ENCODE measurements around the gene KCNQ5. TPM values are rescaled to one million over a fixed set of nuclear protein-coding genes. Genes with fewer than 3 reads are reported as not detected.

KCNQ5 gene
- total RNA-seq, 1 donor from 2014 or later: 12.9 TPM

DNA sequence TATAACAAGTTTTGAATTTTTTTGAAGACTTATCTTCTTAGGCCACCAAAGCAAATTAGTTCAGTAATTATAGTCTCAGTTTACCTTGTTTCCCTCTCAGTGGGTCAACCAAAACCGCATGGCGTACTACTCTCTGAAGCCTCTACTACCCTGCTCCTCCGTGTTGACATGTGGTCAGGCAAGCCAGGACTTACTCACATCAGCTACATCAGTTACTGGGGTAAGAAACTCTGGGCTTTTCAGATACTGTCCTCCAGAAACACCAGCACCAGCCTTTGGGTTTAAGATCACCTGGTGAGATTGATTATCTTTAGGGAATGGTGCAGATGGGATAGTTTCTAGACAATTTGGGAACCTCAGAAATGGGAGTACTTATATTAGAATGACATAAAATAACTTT lies 55.1 kb downstream of the KCNQ5 start:
- DNase-seq: no peak

DNA sequence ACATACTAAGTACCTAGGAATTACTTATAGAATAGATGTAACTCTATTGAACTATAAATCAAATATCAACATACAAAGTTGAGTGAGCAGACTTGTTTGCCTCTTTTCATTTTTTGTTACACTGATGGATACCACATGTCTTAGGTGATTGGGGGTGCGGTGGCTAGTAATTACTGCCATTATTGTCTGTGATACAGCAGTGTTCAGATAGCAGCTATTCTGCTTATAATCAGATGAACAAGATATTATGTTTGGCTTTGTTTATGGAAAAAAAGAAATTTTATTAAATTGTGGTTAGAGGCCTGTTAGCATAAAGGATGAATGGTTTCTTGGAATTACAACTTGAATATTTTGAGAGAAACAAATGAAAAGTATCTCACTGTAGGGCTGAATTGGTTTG lies 55.9 kb downstream of the KCNQ5 start:
- no peak for DNase-seq

DNA sequence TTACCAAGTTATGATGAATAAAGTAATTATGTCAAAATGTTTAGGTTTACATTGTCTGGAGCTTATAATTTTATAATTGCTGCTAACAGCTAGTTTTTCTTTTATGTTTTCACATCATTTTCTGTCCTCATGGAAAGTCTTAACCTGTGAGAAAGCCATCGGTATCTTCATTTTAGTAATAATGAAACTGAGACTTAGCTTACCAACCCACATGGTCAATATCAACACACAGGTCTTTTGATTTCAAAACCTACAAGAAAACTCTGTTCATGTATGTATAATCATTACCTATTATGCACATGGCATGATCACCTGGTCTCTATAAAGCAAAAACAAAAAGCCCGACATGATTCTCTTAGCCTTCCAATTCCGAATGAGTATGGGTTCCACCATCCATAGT lies 61.9 kb downstream of the KCNQ5 start:
- DNase-seq: no peak

DNA sequence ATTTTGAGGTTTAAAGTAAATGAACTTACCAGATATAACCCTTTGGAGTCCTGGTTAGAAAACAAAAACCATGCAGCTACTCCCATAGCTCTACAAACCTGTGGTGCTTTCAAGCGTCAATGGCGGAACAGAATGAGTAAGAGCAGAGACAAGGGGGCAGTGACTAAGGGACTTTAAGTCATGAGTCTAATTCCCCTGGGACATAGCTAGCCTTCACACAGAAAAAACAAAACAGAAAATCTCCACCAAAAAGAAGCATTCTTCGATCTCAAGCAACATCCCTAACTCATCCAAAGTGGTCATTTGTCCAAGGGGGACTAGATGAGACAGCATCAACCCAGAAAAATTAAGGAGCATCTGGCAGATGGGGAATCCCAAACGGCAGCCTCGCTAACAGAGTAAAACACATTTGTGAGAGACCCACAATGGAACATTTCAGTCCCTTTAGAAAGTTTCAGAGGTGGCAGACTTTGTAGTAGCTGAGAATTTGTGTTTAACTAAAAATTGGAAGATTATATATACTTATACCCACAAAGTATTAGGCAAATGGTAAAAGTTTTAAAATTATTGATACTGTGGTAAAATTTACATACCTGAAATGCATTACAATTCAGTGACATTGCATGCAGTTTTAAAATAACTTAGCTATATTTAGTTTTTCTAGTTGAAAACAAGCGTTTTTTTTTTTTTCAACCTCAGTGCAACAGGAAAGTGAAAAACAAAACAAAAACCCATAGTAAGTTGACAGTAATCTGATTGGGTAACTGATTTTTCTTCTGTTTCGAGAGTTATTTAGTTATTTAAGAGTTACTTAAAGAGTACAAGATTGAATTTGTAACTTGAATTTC lies 67.5 kb downstream of the KCNQ5 start:
- DNase-seq: no peak

DNA sequence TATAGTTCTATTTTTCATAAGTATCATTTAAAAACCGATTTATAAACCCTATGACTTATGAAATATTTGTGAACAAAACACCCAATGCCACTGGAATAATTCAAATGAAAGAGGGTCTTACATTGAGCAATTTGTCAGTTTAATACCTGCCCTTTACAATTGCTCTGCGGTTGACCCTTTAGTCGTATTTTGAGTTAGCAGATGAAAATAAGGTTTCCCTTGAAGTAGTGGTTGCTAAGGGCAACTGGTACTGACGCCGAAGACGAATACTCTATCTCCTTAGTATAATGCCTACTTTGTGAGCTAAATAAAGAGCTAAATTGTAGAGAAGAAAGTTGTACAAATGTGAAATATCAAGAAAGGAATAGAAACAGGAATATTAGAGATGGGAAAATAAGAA lies 69.4 kb downstream of the KCNQ5 start:
- no peak for DNase-seq

DNA sequence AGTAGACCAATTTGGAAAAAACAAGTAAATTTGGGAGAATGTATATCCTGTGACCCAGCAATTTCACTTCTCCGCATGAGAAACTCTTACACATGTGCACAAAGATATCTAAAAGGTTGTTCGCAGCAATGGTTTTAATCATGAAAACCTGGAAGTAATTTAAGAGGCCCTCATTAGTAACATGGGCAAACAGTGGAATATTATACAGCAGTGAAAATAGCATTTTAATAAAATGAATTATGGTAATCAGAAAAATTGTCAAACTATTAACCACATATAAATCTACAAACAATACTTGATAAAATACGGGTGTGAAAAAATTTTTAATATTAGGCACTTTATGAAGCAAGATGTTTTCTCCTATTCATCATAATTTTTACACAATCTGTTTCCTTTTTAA lies 74.2 kb downstream of the KCNQ5 start:
- DNase-seq: no peak

DNA sequence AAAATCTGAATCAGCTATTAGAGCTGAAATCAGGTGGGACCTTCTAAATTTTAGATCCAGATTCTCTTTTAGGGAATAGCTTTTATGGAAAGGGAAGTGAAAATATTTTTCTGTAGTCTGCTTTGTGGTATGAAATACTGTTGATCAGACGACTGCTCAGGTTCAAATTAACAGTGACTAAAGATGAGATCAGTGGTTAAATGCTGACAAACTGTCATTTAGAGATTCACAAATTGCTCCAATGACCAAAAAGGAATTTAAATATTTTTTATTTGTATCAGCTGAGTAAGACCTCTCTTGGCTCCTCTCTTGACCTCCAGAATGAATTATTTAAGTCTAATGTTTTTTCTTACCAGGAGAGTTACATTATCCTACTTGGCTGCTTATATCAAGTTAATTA lies 77.3 kb downstream of the KCNQ5 start:
- no peak for DNase-seq

DNA sequence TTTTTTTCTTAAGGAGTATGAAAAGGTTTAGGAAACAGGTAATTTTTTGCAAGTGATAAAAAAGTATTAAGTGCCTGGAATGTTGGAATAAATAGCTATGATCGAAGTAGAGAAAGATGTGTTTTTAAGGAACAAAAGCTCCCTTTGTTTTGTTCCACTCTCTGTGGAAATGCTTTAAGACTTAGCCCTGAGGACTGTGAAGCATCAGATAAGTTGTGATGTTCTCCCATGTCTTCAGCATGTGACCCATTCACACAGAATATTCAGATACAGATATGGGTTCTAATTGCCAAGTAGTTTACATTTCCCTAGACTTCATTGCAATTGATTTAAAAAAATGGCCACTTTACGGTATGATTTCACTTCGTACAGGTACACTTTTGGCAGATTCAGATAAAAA lies 80.6 kb downstream of the KCNQ5 start:
- no peak for DNase-seq

DNA sequence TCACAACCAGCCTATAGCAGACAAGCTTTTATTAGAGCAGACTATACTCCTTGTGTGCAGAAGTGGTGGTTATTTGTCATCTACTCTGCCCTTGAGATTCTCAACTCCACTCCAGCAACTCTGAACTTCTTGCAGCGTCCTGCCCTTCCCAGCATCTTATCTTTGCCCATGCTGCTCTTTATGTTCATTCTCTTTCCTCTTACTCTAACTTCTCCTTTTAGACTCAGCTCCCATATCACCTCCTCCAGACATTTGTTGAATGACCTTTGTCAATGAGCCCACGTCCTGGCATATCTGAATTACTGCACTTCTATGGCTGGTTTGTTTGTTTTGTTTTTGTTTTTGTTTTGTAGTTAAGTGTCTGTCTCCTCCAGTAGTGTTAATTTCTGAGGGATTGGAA lies 81.2 kb downstream of the KCNQ5 start:
- DNase-seq: no peak

DNA sequence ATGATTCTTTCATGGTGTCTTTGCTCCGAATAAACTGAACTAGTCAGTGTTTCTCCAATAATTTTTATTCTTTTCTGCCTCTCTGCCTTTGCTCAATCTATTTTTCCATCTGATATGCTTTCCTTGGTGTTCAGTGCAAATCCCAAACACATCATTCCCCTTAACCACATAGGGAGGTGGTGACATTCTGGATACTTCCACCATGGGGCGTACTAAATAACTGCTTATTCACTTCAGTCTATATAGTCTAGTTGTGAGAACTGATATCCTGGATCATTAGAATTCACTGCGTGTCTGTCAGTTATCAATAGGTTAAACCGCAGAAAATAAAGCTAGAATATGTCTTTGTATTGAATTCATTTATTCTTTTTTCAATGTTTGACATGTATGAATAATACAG lies 83.1 kb downstream of the KCNQ5 start:
- DNase-seq: no peak

DNA sequence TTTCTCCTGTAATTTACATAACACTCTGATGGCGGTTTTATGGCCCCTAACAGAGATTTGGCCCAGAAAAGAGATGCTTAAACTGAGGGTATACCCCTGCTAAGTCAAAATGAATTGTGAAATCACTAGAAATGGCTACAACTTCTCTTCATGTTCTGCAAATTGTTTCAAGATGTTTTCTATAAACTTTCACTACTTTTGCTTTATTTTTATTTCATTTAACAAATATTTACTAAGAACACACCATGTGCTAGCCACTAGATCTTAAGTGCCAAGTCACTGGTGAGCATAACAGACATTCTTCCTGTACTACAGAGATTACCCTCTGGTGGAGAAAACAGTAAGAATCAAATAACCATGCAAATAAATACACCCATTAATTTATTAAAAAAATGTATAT lies 87.6 kb downstream of the KCNQ5 start:
- DNase-seq: no peak

DNA sequence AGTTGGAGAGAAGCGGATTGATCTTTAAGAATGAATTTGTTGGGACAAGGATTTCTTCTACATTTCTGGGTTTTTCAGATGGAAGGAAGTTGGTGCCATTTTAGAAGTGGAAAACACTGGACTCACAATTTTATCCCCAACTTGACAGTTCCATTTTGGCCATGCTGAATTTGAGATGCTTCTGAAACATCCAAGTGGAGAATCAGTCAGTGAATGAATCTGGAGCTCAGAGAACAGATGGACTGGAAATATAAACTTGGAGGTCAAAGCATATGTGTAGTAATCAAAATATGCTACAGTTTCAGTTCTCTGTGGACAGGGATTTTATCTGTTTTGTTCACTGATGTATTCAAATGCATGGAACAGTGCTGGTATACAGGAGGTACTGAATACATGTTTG lies 89.9 kb downstream of the KCNQ5 start:
- DNase-seq: no peak

DNA sequence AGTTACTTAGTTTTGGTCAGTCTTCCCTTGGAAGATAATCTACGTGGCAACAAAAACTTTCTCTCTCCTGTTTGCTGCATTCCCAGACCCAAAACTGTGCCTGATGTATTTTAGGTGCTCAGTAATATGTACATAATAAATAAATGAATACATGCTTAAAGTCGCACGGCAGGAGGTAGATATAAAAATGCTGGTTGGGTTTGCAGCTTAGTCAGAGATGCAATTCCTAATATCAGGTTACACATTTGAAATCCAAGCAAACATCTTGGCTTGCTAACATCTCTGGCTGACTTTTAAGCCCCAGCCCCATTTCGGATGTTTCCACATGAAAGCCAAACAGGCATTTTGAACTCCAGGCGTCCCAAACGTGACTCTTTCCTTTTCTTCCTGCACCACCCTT lies 91.0 kb downstream of the KCNQ5 start:
- DNase-seq: no peak

DNA sequence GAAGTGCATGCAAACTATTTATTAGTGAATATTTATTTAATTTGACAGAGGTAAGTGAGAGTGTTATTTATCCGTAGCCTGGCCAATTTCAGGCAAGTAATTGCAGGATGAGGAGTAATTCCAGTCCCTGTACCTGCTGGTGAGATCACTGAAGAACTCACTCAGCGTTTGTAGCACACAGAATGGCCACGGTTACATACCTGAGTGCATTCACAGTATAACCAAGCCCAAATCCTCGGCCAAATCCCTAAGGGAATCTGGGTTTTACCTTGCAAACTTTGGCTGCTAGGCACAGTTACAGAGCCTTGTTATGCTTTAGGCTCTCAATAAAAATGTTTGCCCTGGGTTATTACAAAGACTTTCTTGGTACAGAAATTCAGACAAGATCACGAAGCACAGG lies 93.3 kb downstream of the KCNQ5 start:
- no peak for DNase-seq

DNA sequence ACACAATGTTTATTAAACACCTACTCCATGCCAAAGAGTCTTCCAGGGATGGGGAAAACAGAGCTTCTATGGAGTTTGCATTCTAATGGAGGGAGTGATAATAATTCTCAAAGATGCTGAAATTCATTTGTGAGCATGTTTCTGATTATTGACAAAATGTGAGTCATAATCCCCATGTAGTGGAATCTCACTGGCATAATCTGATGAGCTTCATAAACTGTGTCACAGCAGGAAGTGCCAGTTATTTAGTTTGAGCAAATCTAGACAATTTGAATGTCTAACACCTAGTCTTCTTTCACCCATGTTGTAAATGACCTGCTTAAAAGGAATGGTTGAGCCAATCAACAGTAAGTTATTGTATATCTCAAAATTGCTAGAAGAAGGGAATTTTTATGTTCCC lies 95.1 kb downstream of the KCNQ5 start:
- no peak for DNase-seq

DNA sequence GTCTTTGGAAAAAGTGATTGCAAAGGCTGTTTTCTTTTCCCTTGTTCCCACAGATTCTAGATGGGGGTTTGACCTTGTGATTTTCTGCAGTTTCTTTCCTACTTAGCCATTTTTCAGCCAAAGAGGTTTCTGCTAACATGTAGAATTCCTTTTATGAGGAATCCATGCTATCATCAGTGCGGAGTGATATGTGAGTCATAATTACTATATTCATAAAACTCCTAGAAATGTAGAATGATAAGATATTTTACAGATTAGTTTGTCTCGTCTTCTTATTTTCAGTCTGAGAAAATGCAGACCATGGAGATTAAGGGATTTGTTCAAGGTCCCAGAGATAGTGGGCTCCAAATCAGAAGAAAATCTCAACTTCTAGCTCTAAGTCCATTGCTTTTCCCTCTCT lies 98.6 kb downstream of the KCNQ5 start:
- DNase-seq: no peak

DNA sequence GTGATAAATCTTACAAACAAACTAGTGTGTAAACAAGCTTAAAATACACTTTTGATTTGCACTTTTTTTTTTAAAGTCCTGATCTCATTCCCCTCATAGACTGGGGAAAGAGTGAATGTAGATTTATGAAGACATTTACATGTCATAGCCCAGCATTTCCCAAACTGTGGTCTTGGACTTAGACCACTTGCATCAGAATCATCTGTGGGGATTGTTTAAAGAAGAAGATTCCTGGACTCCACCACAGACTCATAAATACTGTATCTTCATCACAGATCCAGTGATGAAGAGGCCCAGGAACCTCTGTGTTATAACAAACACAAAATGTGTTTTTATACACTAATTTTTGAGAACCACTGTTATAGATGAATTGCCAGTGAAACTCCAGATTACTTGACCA lies 99.5 kb downstream of the KCNQ5 start:
- no peak for DNase-seq

DNA sequence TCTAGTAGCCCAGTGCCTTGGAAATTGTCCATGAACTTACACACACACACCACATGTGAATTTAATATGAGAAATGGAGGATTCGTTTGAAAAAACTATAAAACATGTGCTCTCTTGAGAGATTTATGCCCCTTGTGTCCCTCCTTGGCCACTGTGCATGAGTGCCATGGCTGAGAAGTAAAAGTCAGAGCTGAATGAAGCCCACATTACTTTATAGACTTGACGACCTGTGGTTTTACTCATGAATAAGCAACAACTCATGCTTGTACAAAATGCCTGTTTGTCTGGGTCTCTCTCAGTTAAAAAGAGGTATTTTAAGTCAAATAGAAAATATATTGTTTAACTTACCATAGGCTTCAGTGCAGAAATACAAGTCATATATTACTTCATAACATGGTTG lies 102.7 kb downstream of the KCNQ5 start:
- DNase-seq: no peak

DNA sequence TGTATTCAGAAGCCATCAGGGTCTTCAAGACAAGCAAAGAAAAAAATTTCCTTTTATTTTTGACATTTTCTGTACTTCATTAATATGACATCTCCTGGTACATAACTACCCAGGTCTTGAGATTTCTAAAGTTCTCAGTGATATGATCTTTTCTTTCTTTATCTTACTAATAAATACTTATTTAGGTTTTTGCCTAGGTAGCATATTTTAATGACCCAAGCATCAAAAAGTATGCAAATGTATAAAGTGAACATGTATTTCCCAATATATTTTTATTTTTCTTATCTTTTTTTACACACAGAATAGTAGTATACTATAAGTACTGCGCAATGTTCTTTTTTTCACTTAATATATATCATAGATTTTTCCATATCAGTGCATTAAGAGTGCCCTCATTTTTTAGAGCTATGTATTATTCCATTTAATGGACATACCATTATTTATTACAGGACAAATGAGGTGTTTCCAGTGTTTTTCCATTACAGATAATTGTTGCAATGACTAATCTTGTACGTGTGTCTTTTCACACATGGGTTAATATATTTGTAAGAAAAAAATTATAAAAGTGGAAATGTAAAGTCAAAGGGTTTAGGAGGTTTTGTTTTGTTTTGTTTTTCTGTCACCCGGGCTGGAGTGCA lies 107.0 kb downstream of the KCNQ5 start:
- DNase-seq: no peak

DNA sequence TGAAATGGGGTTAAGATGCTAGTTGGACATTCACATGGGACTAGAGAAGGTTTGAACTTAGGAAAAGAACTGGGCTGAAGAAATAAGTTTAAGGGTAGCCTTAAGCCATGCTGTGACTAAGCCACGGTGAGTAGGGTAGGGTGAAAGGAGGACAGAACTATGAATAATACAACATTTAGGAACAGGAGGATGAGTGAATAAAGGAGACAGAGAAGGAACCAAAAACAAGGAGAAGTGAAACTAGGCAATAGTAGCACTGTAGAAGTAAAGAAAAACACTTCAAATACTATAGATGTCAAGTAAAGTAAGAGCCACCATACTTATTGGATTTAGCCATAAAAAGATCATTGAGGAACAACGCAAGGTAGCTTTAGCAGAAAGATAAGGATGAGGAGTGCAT lies 111.2 kb downstream of the KCNQ5 start:
- no peak for DNase-seq

DNA sequence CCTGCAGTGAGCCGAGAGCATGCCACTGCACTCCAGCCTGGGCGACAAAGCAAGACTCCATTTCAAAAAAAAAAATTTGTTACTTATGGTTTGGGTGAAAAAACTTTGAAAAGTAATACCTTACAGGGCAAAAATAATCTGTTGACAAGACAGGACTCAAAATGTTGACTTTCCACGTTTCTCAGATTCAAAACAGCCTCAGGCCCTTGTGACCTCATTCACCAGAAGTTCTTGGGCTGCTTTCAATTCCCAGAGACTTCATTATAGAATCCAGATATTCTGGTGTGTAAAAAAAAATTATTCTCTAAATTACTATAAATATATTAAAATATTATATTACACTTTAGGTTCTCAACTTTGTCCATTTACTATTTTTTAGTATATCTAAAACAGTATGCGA lies 116.2 kb downstream of the KCNQ5 start:
- no peak for DNase-seq

DNA sequence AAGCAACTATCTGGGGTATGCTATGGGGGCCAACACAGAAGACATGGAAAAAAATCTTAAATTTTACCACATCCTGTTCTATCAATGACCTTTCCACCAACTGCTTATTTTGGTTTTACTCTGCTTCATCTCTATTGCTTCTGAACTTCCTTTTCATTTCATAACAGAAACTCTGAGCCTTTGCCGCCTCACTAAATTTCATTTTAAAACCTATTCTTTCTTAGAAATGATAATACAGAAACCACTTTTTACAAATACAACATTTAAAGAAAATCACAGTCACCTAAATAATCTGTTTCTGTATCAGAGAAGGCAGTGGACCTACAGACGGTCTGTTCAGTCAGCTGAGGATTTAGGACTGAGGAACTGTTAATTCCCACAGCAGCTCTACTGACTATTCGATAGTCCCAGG lies 117.5 kb downstream of the KCNQ5 start:
- no peak for DNase-seq

DNA sequence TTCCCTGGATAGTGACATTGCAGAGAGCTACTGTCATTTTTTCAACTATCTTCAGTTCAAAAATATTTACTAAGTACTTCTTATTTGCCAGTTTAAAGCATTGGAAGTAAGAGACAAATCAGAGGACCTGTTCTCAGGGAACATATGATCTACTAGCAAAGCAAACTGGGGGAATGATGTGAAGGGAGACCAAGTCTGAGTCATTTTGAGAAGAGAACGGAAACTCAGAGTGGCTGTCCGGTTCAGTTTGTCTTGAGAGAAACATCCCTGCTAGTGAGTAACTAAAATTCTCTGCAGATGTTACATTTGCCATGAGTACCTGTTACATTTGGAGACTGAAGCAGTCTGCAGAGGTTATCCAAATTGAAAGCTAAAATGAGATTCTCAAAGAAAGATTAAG lies 118.3 kb downstream of the KCNQ5 start:
- no peak for DNase-seq

DNA sequence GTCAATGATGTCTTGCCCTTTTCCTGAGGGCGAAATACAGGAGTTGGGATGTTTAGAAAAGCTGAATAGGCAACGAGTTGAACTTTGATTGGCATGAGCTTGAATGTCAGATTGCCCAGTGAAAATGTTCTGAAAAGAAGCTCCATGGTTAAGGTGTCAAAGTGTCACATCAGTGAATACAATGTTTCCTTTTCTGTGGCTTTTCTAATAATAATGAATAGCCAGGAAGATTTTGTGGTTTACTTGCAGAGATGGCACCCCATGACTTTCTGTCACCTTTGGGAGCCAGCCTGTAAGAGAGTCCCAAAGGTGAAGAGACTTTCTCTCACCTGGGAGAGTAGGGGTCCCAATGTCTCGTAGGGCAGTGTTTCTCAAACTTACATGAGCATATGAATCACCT lies 119.2 kb downstream of the KCNQ5 start:
- no peak for DNase-seq

Measured in occipital lobe (tissue), 2 donors.